Astrocyte (in vitro differentiated cells and primary cell): ENCODE measurements around the gene FADS6. TPM values are rescaled to one million over a fixed set of nuclear protein-coding genes. Genes with fewer than 3 reads are reported as not detected.

ENCODE experiments used
- DNase-seq: peaks from one replicate; pipeline ENCODE4 v3.0.0-alpha.2; 2010; ENCODE audit warnings: low read depth
- FAIRE-seq: peaks from 2 replicates; lab custom pipeline; 2011; peaks lifted over from hg19 to GRCh38; lab: Jason Lieb, UNC
- H2AFZ ChIP-seq: 2 replicates; pipeline ENCODE4 v1.6.0; 2012; ENCODE audit warnings: low read depth, low read length, inconsistent platforms
- H3K27ac ChIP-seq: 2 replicates; pipeline ENCODE4 v1.5.1; 2011; ENCODE audit warnings: low read depth, low read length, inconsistent platforms
- H3K27me3 ChIP-seq: 2 replicates; pipeline ENCODE4 v1.6.0; 2011; ENCODE audit warnings: low read length, inconsistent platforms; ENCODE audit not compliant: insufficient read depth
- H3K36me3 ChIP-seq: 2 replicates; pipeline ENCODE4 v1.5.1; 2011; ENCODE audit warnings: low read length, inconsistent platforms; ENCODE audit not compliant: insufficient read depth
- H3K4me1 ChIP-seq: 2 replicates; pipeline ENCODE4 v1.5.1; 2011; ENCODE audit warnings: low read length, inconsistent platforms; ENCODE audit not compliant: insufficient read depth
- H3K4me2 ChIP-seq: 2 replicates; pipeline ENCODE4 v1.6.0; 2012; ENCODE audit warnings: low read length, inconsistent platforms
- H3K4me3 ChIP-seq: 2 replicates; pipeline ENCODE4 v1.5.1; 2011; ENCODE audit warnings: low read depth, mild to moderate bottlenecking, low read length, inconsistent platforms; ENCODE audit not compliant: insufficient read depth
- H3K79me2 ChIP-seq: 2 replicates; pipeline ENCODE4 v1.6.0; 2012; ENCODE audit warnings: mild to moderate bottlenecking, low read length, inconsistent platforms; ENCODE audit not compliant: insufficient read depth
- H3K9ac ChIP-seq: 2 replicates; pipeline ENCODE4 v1.6.0; 2012; ENCODE audit warnings: mild to moderate bottlenecking, low read length, inconsistent platforms
- H3K9me3 ChIP-seq: 2 replicates; pipeline ENCODE4 v1.5.1; 2012; ENCODE audit warnings: low read depth, mild to moderate bottlenecking, low read length, inconsistent platforms; ENCODE audit not compliant: insufficient read depth
- H4K20me1 ChIP-seq: 2 replicates; pipeline ENCODE4 v1.6.0; 2012; ENCODE audit warnings: low read length, inconsistent platforms; ENCODE audit not compliant: insufficient read depth
- H3K27ac Mint-ChIP-seq: one replicate; pipeline ENCODE4 v1.8.0; 2021; ENCODE audit warnings: mild to moderate bottlenecking, mixed read lengths; ENCODE audit not compliant: unreplicated experiment
- H3K27me3 Mint-ChIP-seq: one replicate; pipeline ENCODE4 v1.8.0; 2021; ENCODE audit warnings: low read depth, mixed read lengths; ENCODE audit not compliant: unreplicated experiment
- H3K36me3 Mint-ChIP-seq: one replicate; pipeline ENCODE4 v1.8.0; 2021; ENCODE audit warnings: low read depth, mixed read lengths; ENCODE audit not compliant: unreplicated experiment
- H3K4me1 Mint-ChIP-seq: one replicate; pipeline ENCODE4 v1.8.0; 2021; ENCODE audit warnings: low read depth, mixed read lengths; ENCODE audit not compliant: unreplicated experiment
- H3K4me3 Mint-ChIP-seq: one replicate; pipeline ENCODE4 v1.8.0; 2021; ENCODE audit warnings: mild to moderate bottlenecking, moderate library complexity, mixed read lengths; ENCODE audit not compliant: unreplicated experiment
- H3K9me3 Mint-ChIP-seq: one replicate; pipeline ENCODE4 v1.8.0; 2021; ENCODE audit warnings: mild to moderate bottlenecking, mixed read lengths; ENCODE audit not compliant: unreplicated experiment
- CTCF ChIP-seq: IDR thresholded peaks from 2 replicates; pipeline ENCODE4 v1.5.1; 2011; ENCODE audit warnings: low read depth, mild to moderate bottlenecking, inconsistent platforms, low read length, moderate library complexity; ENCODE audit not compliant: insufficient read depth
- EZH2 ChIP-seq: IDR thresholded peaks from 2 replicates; pipeline ENCODE4 v1.6.1; 2012; ENCODE audit warnings: mild to moderate bottlenecking, low read length, inconsistent platforms; ENCODE audit not compliant: insufficient read depth
- total RNA-seq: library from RNA; stranded (reverse); gene quantifications from 2 replicates; pipeline ENCODE4 v1.2.1, GENCODE V29; 2021

The FADS6 gene
- total RNA-seq, 1 donor from 2014 or later, result not detected

GRCh38 chr17:74852237-74853047 is 41.0 kb downstream of the FADS6 start:
- Histone ChIP-seq H3K4me1 (no peaks in the 10 kb centered on the region), H3K27me3 (peaks cover 48% of the 10 kb centered on the region), H3K9me3 (peaks cover 3% of the 10 kb centered on the region), H4K20me1 (no peaks in the 10 kb centered on the region), H3K9ac (no peak overlapping the region), H3K4me3 (no peak overlapping the region), H3K36me3 (no peaks in the 10 kb centered on the region), H3K27ac (no peak overlapping the region), H2AFZ (no peak overlapping the region), H3K4me2 (no peak overlapping the region), H3K79me2 (no peaks in the 10 kb centered on the region)
- DNase-seq, result no peak
- TF ChIP-seq EZH2 (peak; percentile 68), CTCF (no peak)
- Mint-ChIP-seq H3K9me3 (peaks cover 5% of the 10 kb centered on the region), H3K27me3 (peaks cover 80% of the 10 kb centered on the region), H3K27ac (no peak overlapping the region), H3K4me3 (no peak overlapping the region), H3K36me3 (peaks cover 7% of the 10 kb centered on the region), H3K4me1 (peaks cover 2% of the 10 kb centered on the region)
- no peak for FAIRE-seq

DNA sequence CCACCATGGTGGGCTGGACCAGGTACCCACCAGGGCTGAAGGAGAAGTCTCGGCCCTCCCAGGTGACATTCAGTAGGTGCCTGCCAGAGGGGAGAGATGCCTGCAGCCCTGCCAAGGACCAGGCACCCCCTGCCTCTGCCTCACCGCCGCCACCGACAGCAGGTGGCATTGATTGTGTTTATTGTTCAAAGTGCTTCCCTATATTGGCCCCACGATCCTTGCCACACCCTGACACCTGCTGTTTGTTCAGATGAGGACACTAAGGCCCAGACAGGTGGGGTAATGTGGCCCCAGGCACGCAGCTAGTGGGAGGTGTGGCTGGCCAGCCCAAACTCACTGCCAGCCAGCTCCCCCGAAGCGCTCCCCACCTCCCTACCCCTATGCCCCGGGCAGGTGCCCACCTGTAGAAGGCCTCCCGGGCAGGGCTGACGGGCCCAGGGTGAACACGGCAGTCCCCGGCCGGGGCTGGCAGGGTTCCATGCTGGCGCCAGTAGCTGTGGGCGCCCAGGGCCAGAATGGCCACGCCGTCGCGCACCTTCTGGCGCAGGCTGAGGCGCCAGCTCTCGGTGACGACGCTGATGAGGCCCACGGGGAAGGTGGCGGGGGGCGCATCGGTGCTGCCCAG is 41.7 kb downstream of the FADS6 start:
- H3K9me3 Mint-ChIP-seq, result peaks cover 5% of the 10 kb centered on the region
- no peaks in the 10 kb centered on the region for H3K4me1 ChIP-seq
- FAIRE-seq (no peak), DNase-seq (no peak)
- H3K27ac ChIP-seq, result no peak overlapping the region
- H4K20me1 ChIP-seq, result no peaks in the 10 kb centered on the region
- no peak overlapping the region for H3K4me3 ChIP-seq
- H2AFZ ChIP-seq, result no peak overlapping the region
- H3K27ac Mint-ChIP-seq, result no peak overlapping the region
- TF ChIP-seq EZH2 (no peak), CTCF (no peak)
- peaks cover 74% of the 10 kb centered on the region for H3K27me3 Mint-ChIP-seq
- no peak overlapping the region for H3K4me3 Mint-ChIP-seq
- peaks cover 4% of the 10 kb centered on the region for H3K36me3 Mint-ChIP-seq
- no peaks in the 10 kb centered on the region for H3K36me3 ChIP-seq
- H3K9me3 ChIP-seq, result peaks cover 3% of the 10 kb centered on the region
- H3K4me1 Mint-ChIP-seq, result peaks cover 2% of the 10 kb centered on the region
- H3K79me2 ChIP-seq, result no peaks in the 10 kb centered on the region
- H3K27me3 ChIP-seq, result peaks cover 40% of the 10 kb centered on the region
- no peak overlapping the region for H3K9ac ChIP-seq
- no peak overlapping the region for H3K4me2 ChIP-seq
